ENCODE results near the gene FEM1B.

Gene FEM1B

GRCh38 chr15:68328964-68329363 lies 51.4 kb downstream of the FEM1B start:
- no peak for DNase-seq

GRCh38 chr15:68330416-68330815 lies 52.9 kb downstream of the FEM1B start:
- no peak for DNase-seq

- DNase-seq, result peak in 1 of 3 experiments; percentile 38
Observed at GRCh38 chr15:68330901-68331300, 53.4 kb downstream of the FEM1B start.

GRCh38 chr15:68332266-68332665 lies 54.7 kb downstream of the FEM1B start:
- no peak for DNase-seq

GRCh38 chr15:68333775-68334470 lies 56.4 kb downstream of the FEM1B start:
- DNase-seq, result no peak

GRCh38 chr15:68334661-68335124 lies 57.1 kb downstream of the FEM1B start:
- DNase-seq, result no peak

- no peak for DNase-seq
Observed at GRCh38 chr15:68335251-68335650, 57.7 kb downstream of the FEM1B start.

GRCh38 chr15:68335655-68336054 lies 58.1 kb downstream of the FEM1B start:
- no peak for DNase-seq

- DNase-seq, result no peak
Observed at GRCh38 chr15:68336516-68336915, 59.0 kb downstream of the FEM1B start.

GRCh38 chr15:68337826-68338225 lies 60.3 kb downstream of the FEM1B start:
- DNase-seq, result no peak

GRCh38 chr15:68339481-68339880 lies 61.9 kb downstream of the FEM1B start:
- no peak for DNase-seq

GRCh38 chr15:68340726-68341671 lies 63.5 kb downstream of the FEM1B start:
- DNase-seq, result no peak

GRCh38 chr15:68341760-68342725 lies 64.5 kb downstream of the FEM1B start:
- DNase-seq, result no peak

- no peak for DNase-seq
Observed at GRCh38 chr15:68343579-68344225, 66.2 kb downstream of the FEM1B start.

- no peak for DNase-seq
Observed at GRCh38 chr15:68344600-68344999, 67.1 kb downstream of the FEM1B start.

Data from NCI-H1417 (cell line).